GM18909 (cell line): ENCODE results near the gene STARD13.

Experiments used
- ATAC-seq: cut with Tn5 transposase; IDR thresholded peaks from one replicate; pipeline ENCODE4 v1.9.1; 2021; ENCODE audit warnings: mild to moderate bottlenecking; ENCODE audit not compliant: unreplicated experiment, poor library complexity

STARD13 gene

GRCh38 chr13:33073338-33073737, 212.2 kb downstream of the STARD13 start:
- ATAC-seq, result no peak

DNA sequence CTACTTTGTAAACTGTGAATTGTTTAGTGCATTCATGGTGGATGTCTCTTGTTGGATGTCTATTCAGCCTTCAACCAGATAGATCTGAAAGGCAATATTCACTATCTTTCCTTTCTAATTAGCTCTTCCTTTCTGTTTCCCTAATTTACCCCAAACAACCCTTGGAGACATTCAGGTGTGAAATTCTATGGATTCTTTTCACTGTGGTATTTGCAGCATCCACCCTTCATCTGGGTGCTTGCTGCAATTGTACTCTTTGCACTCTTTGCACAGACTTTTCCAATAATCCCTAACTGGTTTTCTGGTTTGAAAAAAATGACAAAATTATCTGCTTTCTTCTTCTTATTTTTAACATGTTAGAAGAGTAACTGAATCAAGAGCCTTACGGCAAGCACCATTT, 212.8 kb downstream of the STARD13 start:
- ATAC-seq, result no peak

DNA sequence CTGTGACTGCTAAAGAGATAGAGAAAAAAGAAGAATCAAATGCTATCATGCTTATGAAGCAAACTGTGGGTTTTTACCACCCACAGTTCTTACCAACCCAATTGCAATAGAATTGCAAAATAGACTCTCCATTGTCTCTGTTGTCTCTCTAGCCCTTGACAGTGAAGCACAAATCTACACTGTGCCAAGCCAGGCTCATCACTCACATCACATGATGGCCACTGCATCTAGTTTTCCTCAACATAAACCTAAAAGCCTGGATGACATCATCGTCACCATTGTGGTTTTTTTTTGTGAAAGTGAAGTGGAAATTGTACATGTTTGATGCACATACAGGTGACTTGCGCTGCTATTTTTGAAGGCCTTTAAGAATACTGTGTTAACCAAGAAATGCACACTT, 213.3 kb downstream of the STARD13 start:
- no peak for ATAC-seq

DNA sequence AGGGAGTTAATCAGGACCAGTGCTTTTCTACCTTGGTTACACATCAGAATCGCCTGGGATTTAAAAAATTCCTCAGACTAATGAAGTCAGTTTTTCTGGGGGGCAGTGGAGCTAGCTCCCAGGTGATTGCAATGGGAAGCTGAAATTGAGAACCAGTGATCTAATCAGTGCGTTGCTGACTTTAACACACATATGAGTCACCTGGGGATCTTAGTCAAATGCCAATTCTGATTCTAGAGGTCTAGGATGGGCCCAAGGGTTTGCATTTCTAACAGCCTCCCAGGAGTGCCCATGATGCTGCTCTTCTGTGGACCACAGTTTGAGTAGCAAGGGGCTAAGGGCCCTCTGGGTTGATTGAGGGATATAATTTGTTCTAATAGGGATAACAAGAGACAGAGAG, 214.8 kb downstream of the STARD13 start:
- no peak for ATAC-seq

GRCh38 chr13:33069365-33069764, 216.2 kb downstream of the STARD13 start:
- ATAC-seq, result no peak

- ATAC-seq, result no peak
Measured at GRCh38 chr13:33066329-33066728, 219.2 kb downstream of the STARD13 start.

GRCh38 chr13:33060815-33061214, 224.7 kb downstream of the STARD13 start:
- no peak for ATAC-seq

- ATAC-seq, result no peak
Measured at GRCh38 chr13:33058776-33059327, 226.7 kb downstream of the STARD13 start.

- ATAC-seq, result peak; percentile 53
Measured at GRCh38 chr13:33057019-33057780, 228.4 kb downstream of the STARD13 start.

- ATAC-seq, result no peak
Measured at GRCh38 chr13:33053397-33054066, 232.0 kb downstream of the STARD13 start.
